T-helper 9 cell (primary cell): ENCODE results near the gene PDE4C.
A peak's percentile ranks its signal among the peaks of the same experiment; 100 is the strongest.

Experiments used
- DNase-seq: peaks from one replicate; pipeline ENCODE4 v3.0.0-alpha.2; 2020

Gene PDE4C

GRCh38 chr19:18254546-18255503 lies 28.6 kb upstream of the PDE4C start:
- DNase-seq: no peak

DNA sequence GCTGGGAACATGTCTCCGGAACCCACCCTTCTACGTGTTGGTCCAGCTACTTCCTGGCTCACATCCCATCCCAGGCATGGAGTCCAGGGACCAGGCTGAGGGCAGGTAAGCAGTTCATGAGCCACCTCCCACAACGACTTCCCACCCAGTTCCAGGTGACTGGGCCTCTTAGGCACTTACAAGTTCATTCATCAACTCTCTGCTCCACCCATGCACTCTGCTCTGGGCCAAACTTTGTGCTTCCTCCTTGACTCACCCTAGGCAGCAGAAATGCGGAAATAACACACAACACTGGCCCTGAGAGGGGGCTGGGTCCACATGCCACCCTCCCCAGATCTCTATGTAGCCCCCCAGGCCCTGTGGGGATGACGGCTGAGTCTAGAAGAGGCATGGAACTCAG lies 27.5 kb upstream of the PDE4C start:
- DNase-seq: no peak

- no peak for DNase-seq
Measured at GRCh38 chr19:18253130-18253529, 26.9 kb upstream of the PDE4C start.

- no peak for DNase-seq
Measured at GRCh38 chr19:18252370-18252717, 26.1 kb upstream of the PDE4C start.

GRCh38 chr19:18251587-18252369 lies 25.5 kb upstream of the PDE4C start:
- peak; percentile 80 for DNase-seq

DNA sequence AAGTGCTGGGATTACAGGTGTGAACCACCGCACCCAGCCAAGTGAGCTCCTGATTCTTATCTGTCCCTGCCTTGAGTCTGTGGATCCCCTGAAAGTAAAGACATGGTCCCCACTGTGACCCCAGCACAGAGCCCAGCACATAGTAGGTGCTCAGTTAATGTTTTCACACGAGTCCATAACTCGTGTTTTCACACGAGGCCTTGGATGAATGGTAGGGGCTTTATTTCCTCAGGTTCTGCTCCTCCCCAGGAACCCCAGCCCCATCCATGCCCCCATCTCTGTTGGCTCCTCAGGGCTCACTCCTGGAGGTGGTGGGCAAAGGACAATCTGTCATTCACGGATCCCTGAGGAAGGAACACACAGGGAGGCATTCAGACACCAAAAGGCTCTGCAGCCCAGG lies 23.6 kb upstream of the PDE4C start:
- no peak for DNase-seq

GRCh38 chr19:18245297-18245696 lies 19.1 kb upstream of the PDE4C start:
- no peak for DNase-seq

- no peak for DNase-seq
Measured at GRCh38 chr19:18239303-18239702, 13.1 kb upstream of the PDE4C start.

DNA sequence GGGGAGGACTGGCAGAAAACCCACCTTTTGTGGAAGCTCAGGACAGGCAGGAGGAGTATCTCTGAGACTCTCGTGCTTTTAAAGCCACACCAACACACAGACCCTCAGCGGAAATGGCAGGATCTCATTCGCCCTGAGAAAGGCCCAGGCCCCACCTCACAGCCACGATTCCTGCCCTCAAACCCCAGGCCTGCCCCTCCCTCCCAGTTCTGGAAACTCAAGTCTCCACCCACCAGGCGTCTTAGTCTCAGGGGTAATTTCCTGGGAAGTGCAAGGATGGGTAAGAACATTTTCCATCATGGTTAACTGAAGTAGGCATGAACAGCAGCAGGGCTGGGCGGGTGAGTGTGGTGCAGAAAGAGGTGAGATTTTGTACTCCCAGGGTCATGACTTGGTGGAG lies 8.0 kb upstream of the PDE4C start:
- DNase-seq: no peak

GRCh38 chr19:18233224-18233825 lies 7.1 kb upstream of the PDE4C start:
- DNase-seq: peak; percentile 38

DNA sequence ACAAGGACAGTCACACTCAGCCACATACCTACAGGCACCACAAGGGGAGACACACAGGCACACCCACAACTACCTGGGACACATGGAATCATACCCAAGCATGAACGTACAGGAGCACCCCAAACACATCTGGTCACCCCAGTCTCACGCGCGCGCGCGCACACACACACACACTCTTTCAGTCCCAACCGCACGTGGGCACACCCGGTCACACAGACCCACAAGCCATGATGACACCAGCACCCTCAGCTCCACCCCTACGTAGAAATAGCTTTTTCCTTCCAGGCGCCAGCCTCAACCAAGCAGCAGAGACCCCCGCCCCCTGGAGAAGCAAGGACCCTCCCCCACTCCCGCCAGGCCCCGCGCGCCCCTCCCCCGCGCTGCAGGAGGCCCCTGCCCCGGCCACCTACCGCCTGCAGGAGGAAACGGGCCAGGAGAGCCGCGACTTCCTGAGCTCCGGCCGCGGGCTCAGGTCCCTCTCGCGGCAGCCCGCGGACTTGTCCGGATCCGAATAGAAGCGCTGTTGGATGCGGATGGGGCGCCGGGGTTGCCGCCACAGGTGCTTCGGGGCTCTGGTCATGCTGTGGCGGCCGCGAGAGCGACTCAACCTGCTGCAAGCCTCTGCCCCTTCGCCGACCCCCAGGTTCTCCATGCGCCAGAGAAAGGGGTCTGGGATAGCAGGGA lies 6.4 kb upstream of the PDE4C start:
- DNase-seq: no peak

- no peak for DNase-seq
Measured at GRCh38 chr19:18231775-18232174, 5.5 kb upstream of the PDE4C start.

- DNase-seq: no peak
Measured at GRCh38 chr19:18230941-18231734, 4.9 kb upstream of the PDE4C start.

DNA sequence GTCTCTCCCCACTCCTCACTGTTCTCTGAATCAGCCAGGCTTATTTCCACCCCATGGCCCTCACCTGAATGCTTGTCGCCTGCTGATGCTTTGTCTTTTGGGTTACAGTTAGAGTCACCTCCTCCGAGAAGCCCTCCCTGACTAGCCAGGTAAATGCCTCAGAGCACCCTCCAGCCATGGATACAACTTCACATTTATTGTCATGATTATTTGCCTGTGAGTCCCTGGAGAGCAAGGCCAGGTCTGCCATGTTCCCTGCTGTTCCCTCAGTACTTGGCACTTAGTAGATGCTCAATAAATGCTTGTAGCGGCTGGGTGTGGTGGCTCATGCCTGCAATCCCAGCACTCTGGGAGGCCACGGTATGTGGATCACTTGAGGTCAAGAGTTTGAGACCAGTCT lies 3.7 kb upstream of the PDE4C start:
- DNase-seq: no peak

DNA sequence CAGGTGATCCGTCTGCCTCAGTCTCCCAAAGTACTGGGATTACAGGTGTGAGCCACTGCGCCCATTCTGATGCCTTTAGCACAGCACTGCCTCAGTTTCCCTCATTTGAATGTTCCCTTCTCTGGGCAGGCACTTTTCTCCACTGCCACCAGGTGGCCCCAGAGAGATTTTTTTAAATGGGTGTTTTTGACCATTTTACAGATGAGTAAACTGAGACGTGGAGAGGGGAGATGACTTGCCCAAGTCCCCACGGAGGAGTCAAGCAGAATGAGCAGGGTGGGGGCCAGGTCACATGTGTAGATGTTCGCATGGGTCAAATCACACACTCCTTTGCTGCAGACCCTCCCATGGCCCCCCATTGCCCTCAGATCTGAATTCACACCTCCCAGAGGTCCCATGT lies 3.2 kb upstream of the PDE4C start:
- no peak for DNase-seq

DNA sequence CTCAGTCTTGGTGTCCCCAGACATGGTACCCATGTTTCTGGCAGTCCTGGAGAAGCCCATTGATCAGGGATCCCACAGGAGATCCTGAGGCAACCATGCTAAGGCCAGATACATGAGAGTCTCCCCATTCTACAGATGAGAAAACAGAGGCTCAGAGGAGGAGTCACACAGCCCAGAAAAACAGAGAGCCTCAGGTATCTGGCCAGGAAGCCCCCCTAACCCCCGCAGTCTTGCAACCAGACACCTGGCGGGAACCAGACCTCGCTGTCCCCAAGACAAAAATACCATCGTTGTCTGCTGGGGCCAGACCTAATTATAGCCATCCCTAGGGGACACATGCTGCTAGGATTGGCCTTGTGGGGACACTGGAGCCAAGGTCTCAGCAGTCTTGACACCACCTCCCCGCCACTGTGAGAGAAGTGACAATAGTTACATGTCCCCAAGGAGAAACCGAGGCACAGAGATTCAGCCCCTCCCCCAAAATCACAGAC lies 1.6 kb upstream of the PDE4C start:
- DNase-seq: no peak

- DNase-seq: no peak
Measured at GRCh38 chr19:18226956-18227780, 930 bp upstream of the PDE4C start.

DNA sequence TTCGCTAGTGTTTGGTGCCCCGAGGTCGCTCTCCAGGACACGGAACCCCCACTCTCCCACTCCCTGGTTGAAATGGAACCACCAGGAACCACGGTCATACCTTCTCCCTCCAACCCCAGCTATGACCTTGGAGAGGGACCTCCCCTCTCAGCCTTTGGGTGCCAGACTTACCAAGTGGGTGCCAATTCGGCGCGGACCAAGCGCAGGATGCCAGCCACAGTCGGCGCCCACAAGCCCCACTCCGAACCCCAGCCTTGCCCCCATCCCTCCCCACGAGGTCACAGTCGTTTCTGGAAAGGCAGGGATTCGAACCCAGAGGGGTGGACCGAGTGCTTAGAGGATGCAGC lies 910 bp downstream of the PDE4C start:
- DNase-seq: no peak

DNA sequence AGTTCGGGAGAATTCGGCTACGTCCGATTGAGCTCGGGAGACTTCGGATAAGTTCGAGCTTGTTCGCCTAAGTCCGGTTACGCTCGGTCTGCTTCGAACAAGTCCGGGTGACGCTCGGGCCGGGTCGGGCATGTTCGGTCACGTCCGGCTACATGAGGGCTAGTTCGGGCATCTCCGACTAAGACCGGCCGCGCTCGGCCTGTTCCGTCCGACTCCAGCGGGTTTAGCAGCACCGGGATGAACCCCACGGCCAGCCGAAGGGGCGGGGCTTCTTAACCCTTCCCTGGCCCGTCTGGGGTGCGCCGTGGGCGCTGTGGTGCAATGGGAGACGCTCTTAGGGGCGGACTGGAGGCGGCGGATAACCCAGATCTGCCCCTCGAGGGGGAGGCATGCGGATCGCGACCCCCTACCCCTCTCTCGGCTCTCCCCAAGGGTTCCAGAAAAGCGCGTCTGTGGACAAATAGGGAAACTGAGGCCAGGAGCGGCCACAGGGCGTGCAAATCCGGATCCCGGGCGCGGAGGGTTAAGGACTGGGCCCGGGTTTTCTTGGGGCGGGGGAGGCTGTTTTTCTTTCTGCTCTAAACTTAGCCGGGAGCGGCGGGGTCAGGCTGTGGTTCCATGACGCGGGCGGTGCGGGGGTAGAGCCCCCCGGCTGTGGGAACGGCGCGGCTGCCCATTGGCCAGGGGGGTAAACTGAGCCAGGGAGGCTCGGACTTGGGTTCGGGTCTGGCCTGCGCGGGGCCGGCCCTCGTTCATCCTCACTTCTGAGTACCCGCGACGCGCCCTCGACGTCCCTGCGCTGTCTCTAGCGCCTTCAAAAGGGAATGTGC lies 1.5 kb downstream of the PDE4C start:
- DNase-seq: peak; percentile 63

DNA sequence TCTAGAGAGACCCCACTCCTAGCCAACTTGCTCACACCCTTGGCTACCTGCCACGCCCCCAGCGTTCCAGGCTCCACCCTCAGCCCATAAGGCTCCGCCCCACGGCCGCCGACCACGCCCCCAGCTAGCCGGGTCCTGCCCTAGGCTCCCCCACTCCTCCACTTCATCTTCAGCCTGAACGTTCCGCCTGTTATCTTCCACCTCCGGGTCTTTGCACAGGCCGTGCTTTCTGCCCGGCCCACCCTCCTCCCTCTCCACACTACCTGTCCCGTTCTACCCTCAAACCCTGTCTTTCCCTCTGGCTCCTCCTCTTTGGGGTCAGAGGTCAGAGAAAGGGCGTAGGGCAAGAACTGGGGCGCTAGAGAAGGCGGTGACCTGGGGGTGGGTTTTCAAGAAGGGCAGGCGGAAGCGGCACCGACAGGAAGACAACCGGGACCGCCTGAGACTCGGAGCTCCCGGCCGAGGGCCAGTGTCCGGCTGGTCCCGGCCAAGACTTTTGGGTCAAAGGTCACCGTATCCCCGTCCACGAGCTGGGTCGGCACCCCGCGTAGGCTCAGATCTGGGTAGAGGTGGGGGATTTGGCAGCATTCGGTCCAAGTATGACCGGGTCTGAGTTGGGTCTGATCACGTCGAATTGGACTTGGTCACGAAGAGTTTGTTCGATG lies 2.2 kb downstream of the PDE4C start:
- no peak for DNase-seq
